G401 (cell line): Measurements from ENCODE around the gene DSTYK. TPM values are rescaled to one million over a fixed set of nuclear protein-coding genes. Genes with fewer than 3 reads are reported as not detected.
A peak's percentile ranks its signal among the peaks of the same experiment; 100 is the strongest.

ENCODE experiments used
- DNase-seq: peaks from one replicate; pipeline ENCODE4 v3.0.0-alpha.2; 2015; ENCODE audit warnings: low spot score
- in situ Hi-C: cut with HindIII; loops from 2 replicates; pipeline ENCODE4 v1.10.0; 2016; ENCODE audit warnings: low sequenced_read_pairs, mixed read lengths
- total RNA-seq: library from RNA; depleted of rRNA; stranded (reverse); fragments of >200 nt; shearing (Covaris generic); gene quantifications from 2 replicates; pipeline ENCODE4 v1.2.3, GENCODE V29; 2014

DSTYK gene
- total RNA-seq, 1 experiment from 2014 or later, result 8.6 TPM

GRCh38 chr1:205226868-205227583 is 15.5 kb upstream of the DSTYK start:
- DNase-seq, result no peak
- in situ Hi-C loops, result no loop called here

DNA sequence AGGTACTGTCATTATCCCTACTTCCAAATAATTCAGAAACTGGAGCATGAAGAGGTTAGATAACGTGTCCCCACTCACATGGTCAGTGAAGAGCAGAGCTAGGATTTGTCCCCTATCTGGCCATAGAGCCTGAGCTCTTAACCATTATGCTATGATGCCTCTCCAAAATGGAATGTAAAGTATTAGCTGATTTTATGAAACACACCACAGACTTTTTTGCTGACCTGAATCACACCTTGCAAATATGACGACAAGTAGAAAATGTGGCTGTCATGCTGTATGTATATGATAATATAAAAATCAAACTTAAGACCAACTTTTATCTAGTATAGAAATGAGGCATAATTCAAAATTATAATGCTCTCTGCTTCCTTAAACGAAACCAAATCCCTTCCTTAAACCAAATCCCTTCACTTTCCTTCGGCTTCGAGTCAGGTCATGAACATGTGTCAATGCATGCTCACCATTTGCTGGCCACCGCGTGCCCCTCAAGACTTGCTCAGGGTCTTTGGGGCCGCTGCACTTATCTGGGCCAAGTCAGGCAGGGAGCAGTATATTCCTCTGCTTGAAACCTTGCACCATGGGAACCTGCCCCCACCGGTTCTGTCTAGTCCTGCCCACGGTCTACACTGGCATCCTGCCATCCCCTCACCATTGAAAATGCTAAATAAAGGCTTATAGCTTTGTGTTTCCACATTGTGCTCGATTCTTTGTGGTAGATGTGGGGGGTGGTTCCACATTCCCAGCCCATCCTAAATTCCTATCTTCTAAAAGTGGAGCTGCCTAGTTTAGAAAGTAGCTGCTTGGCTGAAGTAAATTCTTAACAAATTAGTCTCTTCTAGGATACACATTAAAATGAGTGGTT is 14.6 kb upstream of the DSTYK start:
- DNase-seq, result no peak
- in situ Hi-C loops, result no loop called here

- no peak for DNase-seq
Observed at GRCh38 chr1:205224736-205225135, 13.2 kb upstream of the DSTYK start.

DNA sequence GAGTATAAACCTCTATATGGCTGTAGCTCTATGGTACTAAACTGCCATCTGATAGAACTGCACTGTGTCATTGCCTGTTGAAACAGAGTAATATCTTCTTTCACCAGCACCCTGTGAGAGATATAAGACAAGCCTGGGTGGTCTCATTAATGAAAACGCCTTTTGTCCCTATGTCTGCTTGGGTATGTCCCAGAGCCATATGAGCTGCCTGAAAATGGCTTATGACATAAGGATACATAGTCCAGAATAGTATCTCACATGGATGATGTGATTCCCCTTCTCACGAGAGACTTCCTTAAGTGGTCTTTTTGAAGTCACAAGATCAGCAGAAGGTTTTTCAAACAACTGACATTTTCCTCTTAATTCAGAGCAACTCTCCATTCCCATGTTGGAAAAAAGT is 8.9 kb upstream of the DSTYK start:
- in situ Hi-C loops, result no loop called here
- no peak for DNase-seq

More at GRCh38 chr1:205224736-205225135, 13.2 kb upstream of the DSTYK start:
- in situ Hi-C loops, result no loop called here

DNA sequence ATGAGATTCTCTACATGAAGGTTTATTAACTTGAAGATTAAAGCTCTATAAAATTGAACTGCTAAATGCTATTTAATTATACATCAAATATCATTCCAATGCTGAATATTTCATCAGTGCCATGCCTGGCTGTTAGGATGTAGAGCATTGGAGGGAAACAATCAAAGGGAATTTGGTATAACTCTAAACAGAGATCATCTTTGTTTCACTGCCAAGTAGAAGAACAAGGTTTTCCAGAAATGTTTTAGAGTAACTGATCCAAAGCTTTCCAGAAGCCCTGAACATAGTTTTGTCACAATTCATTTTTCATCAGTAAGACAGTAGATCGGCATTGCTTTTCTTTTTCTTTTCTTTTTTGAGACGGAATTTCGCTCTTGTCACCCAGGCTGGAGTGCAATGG is 5.9 kb upstream of the DSTYK start:
- in situ Hi-C loops, result no loop called here
- DNase-seq, result no peak

DNA sequence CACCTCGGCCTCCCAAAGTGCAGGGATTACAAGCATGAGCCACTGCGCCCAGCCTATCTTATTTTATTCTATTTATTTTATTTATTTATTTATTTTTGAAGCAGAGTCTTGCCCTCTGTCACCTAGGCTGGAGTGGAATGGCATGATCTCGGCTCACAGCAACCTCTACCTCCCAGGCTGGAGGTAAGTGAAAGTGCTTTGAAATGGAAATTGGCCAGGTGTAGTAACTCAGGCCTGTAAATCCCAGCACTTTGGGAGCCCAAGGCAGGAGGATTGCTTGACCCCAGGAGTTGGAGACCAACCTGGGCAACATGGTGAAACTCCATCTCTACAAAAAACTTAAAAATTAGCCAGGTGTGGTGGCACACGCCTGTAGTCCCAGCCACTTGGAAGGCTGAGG is 5.1 kb upstream of the DSTYK start:
- no peak for DNase-seq
- in situ Hi-C loops, result no loop called here

- in situ Hi-C loops, result no loop called here
- no peak for DNase-seq
Observed at GRCh38 chr1:205214756-205215155, 3.3 kb upstream of the DSTYK start.

DNA sequence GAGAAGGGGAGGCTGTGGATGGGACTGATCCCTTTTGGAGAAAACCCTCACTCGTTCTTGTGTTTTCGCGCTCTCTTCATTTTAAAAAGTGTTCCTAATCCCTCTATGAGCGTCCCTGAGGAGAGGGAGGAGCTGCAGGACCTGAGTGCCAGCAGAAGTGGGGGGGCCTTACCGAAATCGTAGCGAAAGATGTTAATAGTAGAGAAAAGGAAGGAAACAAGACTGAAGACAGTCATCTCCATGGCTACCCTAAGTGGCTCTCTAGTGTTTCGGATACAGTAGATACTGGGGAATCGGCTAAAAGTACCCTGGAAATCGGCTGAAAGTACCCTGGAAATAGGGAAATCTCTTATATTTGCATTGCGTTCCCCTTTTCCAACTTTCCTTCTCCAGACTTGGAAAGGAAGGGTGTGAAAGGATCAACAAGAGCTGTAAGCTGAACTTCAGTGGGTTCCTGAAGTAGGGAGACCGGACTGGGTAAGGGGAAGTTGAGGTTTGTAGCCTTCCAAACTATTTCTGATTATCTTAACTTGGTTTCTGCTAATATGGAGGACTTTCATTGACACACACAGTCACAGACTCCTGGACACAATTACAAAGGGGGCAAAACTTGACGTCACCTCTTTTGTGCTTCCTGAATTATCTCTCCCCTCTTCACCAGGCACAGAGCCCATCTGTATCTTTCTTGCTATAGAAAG is 486 bp upstream of the DSTYK start:
- DNase-seq, result no peak
- in situ Hi-C loops, result no loop called here

- in situ Hi-C loops, result no loop called here
- no peak for DNase-seq
Observed at GRCh38 chr1:205210756-205211168, 740 bp downstream of the DSTYK start.

GRCh38 chr1:205208811-205209210 is 2.7 kb downstream of the DSTYK start:
- no peak for DNase-seq
- in situ Hi-C loops, result no loop called here

DNA sequence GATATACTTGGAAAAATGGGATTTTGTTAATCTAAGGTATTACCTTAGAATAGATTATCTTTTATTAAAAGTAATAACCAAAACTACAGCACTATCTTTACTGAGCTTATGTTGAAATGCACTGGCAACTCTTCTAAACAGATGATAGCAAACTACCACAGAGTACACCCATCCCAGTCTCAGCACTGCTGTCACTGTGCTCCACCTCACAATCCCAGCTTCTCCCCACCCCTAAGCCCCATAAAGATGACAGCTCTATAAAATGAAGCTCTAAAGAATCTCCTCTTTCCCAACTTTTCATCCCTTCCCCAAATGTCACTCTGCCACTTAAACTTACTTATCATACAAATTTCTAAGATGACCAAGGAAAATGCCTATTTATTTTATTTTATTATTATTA is 6.4 kb downstream of the DSTYK start:
- no peak for DNase-seq
- in situ Hi-C loops, result no loop called here

DNA sequence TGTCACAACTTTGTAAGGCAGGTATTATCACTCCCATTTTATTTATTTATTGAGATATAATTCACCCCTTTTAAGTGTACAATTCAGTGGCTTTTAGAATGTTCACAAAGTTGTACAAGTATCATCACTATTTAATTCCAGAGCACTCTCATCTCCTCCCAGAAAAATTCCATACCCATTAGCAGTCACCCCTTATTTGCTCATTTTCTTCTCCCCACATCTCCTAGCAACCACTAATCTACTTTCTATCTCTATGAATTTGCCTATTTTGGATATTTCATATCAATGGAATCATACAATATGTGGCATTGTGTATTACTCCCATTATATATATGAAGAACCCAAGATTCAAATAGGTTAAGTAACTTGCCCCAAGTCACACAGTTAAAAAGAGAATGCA is 7.0 kb downstream of the DSTYK start:
- in situ Hi-C loops, result no loop called here
- no peak for DNase-seq

- DNase-seq, result no peak
- in situ Hi-C loops, result no loop called here
Observed at GRCh38 chr1:205199931-205200299, 11.6 kb downstream of the DSTYK start.

DNA sequence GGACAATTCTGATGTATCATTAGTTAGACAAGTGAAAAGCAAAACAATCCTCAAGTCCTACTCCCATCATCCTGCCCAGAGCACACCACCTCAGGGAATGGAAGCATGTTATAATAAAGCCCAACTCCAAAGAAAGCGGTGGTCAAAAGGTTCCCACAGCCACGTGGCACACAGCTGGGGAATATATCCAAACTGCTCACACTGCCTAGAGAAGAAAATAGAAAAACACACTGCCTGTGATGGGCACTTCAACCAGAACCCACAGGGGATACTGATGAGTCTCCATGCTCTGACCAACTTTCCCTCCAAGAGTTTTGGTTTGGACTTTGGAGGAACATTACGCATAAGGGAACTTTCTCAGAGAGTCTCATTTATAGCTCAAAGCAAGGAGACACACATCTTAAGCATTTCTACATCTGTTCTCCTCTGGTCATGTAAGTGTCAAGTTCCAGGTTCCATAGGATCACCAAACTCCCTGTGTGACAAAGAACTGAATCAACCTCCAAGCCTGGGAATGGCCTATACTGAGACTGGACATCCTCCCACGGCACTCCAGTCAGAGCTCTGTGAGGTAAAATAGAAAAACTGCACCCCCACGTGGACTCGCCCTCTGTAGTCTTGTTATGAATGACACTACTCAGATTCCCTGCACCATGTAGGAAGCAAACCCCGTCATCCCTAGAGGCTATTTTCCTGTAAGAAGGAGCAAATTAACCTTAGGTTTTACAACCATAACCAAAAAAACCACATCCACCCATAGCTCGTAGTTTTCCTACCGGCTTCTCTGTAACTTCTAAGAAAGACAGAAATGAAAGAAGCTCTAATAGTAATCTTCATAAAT is 12.2 kb downstream of the DSTYK start:
- DNase-seq, result no peak
- in situ Hi-C loops, result no loop called here

DNA sequence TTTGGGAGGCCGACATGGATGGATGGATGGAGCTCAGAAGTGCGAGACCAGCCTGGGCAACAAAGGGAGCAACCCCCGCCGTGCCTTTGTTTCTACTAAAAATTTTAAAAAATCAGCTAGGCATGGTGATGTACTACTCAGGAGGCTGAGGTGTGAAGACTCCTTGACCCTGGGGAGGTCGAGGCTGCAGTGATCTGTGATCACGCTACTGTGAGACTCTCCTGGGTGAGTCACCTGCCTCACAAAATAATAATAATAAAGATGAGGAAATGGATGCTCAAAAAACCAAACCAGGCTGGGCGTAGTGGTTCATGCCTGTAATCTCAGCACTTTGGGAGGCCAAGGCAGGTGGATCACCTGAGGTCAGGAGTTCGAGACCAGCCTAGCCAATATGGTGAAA is 19.2 kb downstream of the DSTYK start:
- no peak for DNase-seq
- in situ Hi-C loops, result no loop called here

DNA sequence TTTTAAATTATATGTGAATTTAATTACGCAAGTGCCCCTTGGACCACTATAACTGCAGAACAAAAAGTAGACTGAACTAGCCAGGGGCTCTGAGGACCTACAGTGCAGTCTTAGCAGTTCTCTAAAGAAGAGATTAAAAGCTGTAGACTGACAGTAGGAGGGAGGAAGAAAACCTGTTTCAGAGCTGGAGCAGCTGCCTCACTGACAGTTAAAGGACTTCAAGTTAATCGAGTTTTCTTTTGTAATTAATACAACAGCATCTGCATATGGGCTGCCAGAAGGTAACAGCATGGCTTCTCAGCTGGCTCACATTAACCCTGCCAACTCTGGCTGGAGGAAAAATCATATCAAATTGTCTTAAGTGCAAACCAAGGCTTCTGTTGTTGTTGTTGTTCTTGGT is 19.9 kb downstream of the DSTYK start:
- DNase-seq, result peak; percentile 54
- in situ Hi-C loops, result no loop called here

GRCh38 chr1:205190845-205191577 is 20.5 kb downstream of the DSTYK start:
- in situ Hi-C loops, result no loop called here
- DNase-seq, result peak; percentile 48

DNA sequence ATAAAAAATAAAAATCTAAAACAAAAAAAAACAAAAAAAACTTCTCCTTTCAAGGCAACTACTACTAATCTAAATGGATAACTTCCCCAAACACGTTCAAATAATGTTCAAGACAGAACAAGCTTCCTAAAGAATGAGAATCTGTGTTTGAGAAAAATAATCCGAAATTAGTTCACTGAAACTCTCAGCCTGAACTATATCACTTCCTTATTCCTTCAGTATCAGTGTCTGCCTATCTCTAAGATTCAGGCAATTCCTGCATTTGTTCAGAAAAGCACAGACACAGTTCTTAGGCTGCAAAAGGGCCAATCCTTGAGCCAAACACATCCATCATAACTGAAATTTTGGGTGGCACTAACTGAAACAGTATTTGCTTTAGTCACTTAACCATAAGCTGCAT is 22.4 kb downstream of the DSTYK start:
- DNase-seq, result no peak
- in situ Hi-C loops, result no loop called here

- no peak for DNase-seq
- in situ Hi-C loops, result no loop called here
Observed at GRCh38 chr1:205188596-205188995, 22.9 kb downstream of the DSTYK start.
